Stimulated activated CD4-positive, alpha-beta T cell treated with anti-CD3 and anti-CD28 coated beads, Interleukin-15, amount 100 ng/mL, for 1 hour (primary cell): ENCODE data around the gene LGI1.

Source experiments
- DNase-seq, 2 donors: peaks; one replicate each; pipeline ENCODE4 v3.0.0-alpha.2; 2020; ENCODE audit warnings: low read depth in 1 of 2, low spot score in 1 of 2

LGI1 gene

GRCh38 chr10:93754761-93755160 is 3.0 kb upstream of the LGI1 start:
- DNase-seq = no peak

GRCh38 chr10:93755443-93756116 is 2.2 kb upstream of the LGI1 start:
- DNase-seq = no peak

- no peak for DNase-seq
Observed at GRCh38 chr10:93756118-93756517, 1.6 kb upstream of the LGI1 start.

GRCh38 chr10:93757136-93757535 is 600 bp upstream of the LGI1 start:
- no peak for DNase-seq

- no peak for DNase-seq
Observed at GRCh38 chr10:93758508-93758885, 761 bp downstream of the LGI1 start.

GRCh38 chr10:93758891-93759410 is 1.2 kb downstream of the LGI1 start:
- DNase-seq = no peak

GRCh38 chr10:93760490-93760889 is 2.8 kb downstream of the LGI1 start:
- DNase-seq = no peak

GRCh38 chr10:93762979-93763391 is 5.2 kb downstream of the LGI1 start:
- DNase-seq = no peak

GRCh38 chr10:93766918-93767317 is 9.2 kb downstream of the LGI1 start:
- DNase-seq = no peak

GRCh38 chr10:93767724-93768399 is 10.1 kb downstream of the LGI1 start:
- DNase-seq = no peak

GRCh38 chr10:93768892-93769291 is 11.2 kb downstream of the LGI1 start:
- no peak for DNase-seq

- DNase-seq = no peak
Observed at GRCh38 chr10:93771354-93771753, 13.6 kb downstream of the LGI1 start.

- no peak for DNase-seq
Observed at GRCh38 chr10:93773120-93773519, 15.4 kb downstream of the LGI1 start.

GRCh38 chr10:93773705-93774104 is 16.0 kb downstream of the LGI1 start:
- no peak for DNase-seq

GRCh38 chr10:93775356-93775755 is 17.6 kb downstream of the LGI1 start:
- no peak for DNase-seq

GRCh38 chr10:93777092-93777491 is 19.4 kb downstream of the LGI1 start:
- no peak for DNase-seq

GRCh38 chr10:93784059-93784458 is 26.3 kb downstream of the LGI1 start:
- no peak for DNase-seq

- no peak for DNase-seq
Observed at GRCh38 chr10:93788413-93789208, 30.9 kb downstream of the LGI1 start.

GRCh38 chr10:93790439-93790838 is 32.7 kb downstream of the LGI1 start:
- no peak for DNase-seq

- no peak for DNase-seq
Observed at GRCh38 chr10:93796167-93796566, 38.4 kb downstream of the LGI1 start.

GRCh38 chr10:93797825-93798224 is 40.1 kb downstream of the LGI1 start:
- no peak for DNase-seq

GRCh38 chr10:93799155-93799708 is 41.5 kb downstream of the LGI1 start:
- no peak for DNase-seq
